ENCODE results near the gene HSPA2. TPM values are rescaled to one million over a fixed set of nuclear protein-coding genes. Genes with fewer than 3 reads are reported as not detected.

HSPA2 gene
- total and polyA plus RNA-seq, 2 of the 4 experiments (the other 2 are of a cell fraction): 18.4 to 19.7 TPM

- Histone ChIP-seq H3K79me1 (ENCODE audit: low read depth in 1 of 2, low read length in 2 of 2) (no peaks in the 10 kb centered on the region), H2AFZ (replicated peaks; ENCODE audit: low read length, poor library complexity) (no peak overlapping the region), H3K14ac (replicated peaks; ENCODE audit: low read depth, low read length) (no peak overlapping the region), H3K9me3 (ENCODE audit: control insufficient read depth, insufficient read depth, low read length) (no peaks in the 10 kb centered on the region), H3K4me2 (ENCODE audit: low read depth, low read length) (no peak overlapping the region), H2BK5ac (ENCODE audit: low read depth, low read length, poor library complexity, severe bottlenecking) (no peak overlapping the region), H3K36me3 (ENCODE audit: control insufficient read depth, insufficient read depth, low read length) (no peaks in the 10 kb centered on the region), H3K9me1 (ENCODE audit: insufficient read depth, low read length) (no peaks in the 10 kb centered on the region; the same call in 1 of the 2 replicates), H4K8ac (ENCODE audit: low read depth in 2 of 2, low read length in 2 of 2) (no peak overlapping the region), H2AK5ac (ENCODE audit: low read depth, low read length) (no peak overlapping the region), H3K27ac (ENCODE audit: insufficient read depth, low read length) (no peak overlapping the region), H3K4me3 (ENCODE audit: insufficient read depth, low read depth, low read length) (no peak overlapping the region), H3K4me1 (ENCODE audit: control insufficient read depth, insufficient read depth, low read length) (peaks cover 3% of the 10 kb centered on the region; the same call in 1 of the 2 replicates), H3K9ac (ENCODE audit: low read depth, low read length) (no peak overlapping the region), H2BK20ac (ENCODE audit: low read depth, low read length) (no peak overlapping the region), H2BK120ac (ENCODE audit: low read depth, low read length) (no peak overlapping the region), H3K27me3 (ENCODE audit: control insufficient read depth, insufficient read depth, low read length) (no peaks in the 10 kb centered on the region), H3K23ac (ENCODE audit: low read depth, low read length) (no peak overlapping the region), H2BK15ac (ENCODE audit: low read depth, low read length) (no peak overlapping the region), H3K18ac (ENCODE audit: low read depth, low read length) (no peak overlapping the region), H4K91ac (ENCODE audit: insufficient read depth, low read depth, low read length) (no peak overlapping the region), H4K5ac (ENCODE audit: low read depth, low read length) (no peak overlapping the region), H3K4ac (ENCODE audit: low read depth, low read length) (no peak overlapping the region), H3K56ac (ENCODE audit: extremely low read depth, insufficient read depth, low read length) (no peak overlapping the region), H4K20me1 (ENCODE audit: insufficient read depth, low read length) (no peaks in the 10 kb centered on the region), H2AK9ac (replicated peaks; ENCODE audit: low read depth, low read length, poor library complexity) (no peak overlapping the region)
- no CpG with 5 or more reads among the region's 6 CpGs for WGBS, 2 experiments (ENCODE audit: extremely low coverage in 2 of 2, insufficient read length in 1 of 2)
- dilution Hi-C loops (cut with HindIII; ENCODE audit: low sequenced_read_pairs, unreplicated experiment): no loop called here
- TF ChIP-seq MAZ (IDR thresholded peaks at IDR 0.05; ENCODE audit: borderline replicate concordance, low read depth, low read length) (no peak), CHD1 (IDR thresholded peaks at IDR 0.05; ENCODE audit: low read depth, low read length) (no peak), BHLHE40 (IDR thresholded peaks at IDR 0.05; ENCODE audit: low read depth, low read length) (no peak), RAD21 (IDR thresholded peaks at IDR 0.05; ENCODE audit: low read length) (no peak), POLR2A (IDR thresholded peaks at IDR 0.05; ENCODE audit: low read depth, low read length) (no peak), MXI1 (IDR thresholded peaks at IDR 0.05; ENCODE audit: borderline replicate concordance, low read depth, low read length) (no peak), RCOR1 (IDR thresholded peaks at IDR 0.05; ENCODE audit: insufficient replicate concordance, low read length) (no peak), FOS (IDR thresholded peaks at IDR 0.05; ENCODE audit: low read depth, low read length) (no peak), SMC3 (IDR thresholded peaks at IDR 0.05; ENCODE audit: low read depth, low read length) (no peak), RFX5 (IDR thresholded peaks at IDR 0.05; ENCODE audit: low read depth, low read length) (no peak), USF2 (IDR thresholded peaks at IDR 0.05; ENCODE audit: low read depth, low read length) (no peak), NFE2L2 (IDR thresholded peaks at IDR 0.05; ENCODE audit: low read depth, low read length) (no peak), CTCF (conservative IDR thresholded peaks at IDR 0.05; ENCODE audit: low read depth, low read length) (no peak), MAFK (IDR thresholded peaks at IDR 0.05; ENCODE audit: low read depth, low read length) (no peak)
- in situ Hi-C loops (cut with MboI; ENCODE audit: low sequenced_read_pairs): no loop called here
- POLR2A ChIA-PET (ENCODE audit: unreplicated experiment): no interaction called here
- intact Hi-C loops (cut with micrococcal nuclease): loop anchor here (5.0 kb wide), 1 partner anchor 38 kb away; no protein-coding TSS in a partner anchor
- CTCF ChIA-PET: interaction anchor here (0.7 to 1.3 kb wide), 2 partner anchors 8 to 12 kb away, joined by 4 read pairs; no protein-coding TSS in a partner anchor
- ATAC-seq (ENCODE audit: low read depth) (no peak), DNase-seq (no peak)
- no TSS peak for BruUV-seq (replicated peaks)
Measured at GRCh38 chr14:64574371-64575107, 34.0 kb downstream of the HSPA2 start.
